HG03442 (cell line): ENCODE measurements around the gene SPARC.

Experiments
- ATAC-seq: cut with Tn5 transposase; IDR thresholded peaks from one replicate; pipeline ENCODE4 v1.9.1; 2021; ENCODE audit warnings: mild to moderate bottlenecking, moderate library complexity; ENCODE audit not compliant: unreplicated experiment

The SPARC gene

GRCh38 chr5:151661968-151662732 lies 24.6 kb downstream of the SPARC start:
- ATAC-seq, result peak; percentile 73

- ATAC-seq, result no peak
Observed at GRCh38 chr5:151660616-151661495, 25.9 kb downstream of the SPARC start.

- peak; percentile 54 for ATAC-seq
Observed at GRCh38 chr5:151659001-151659754, 27.5 kb downstream of the SPARC start.

- ATAC-seq, result no peak
Observed at GRCh38 chr5:151657114-151657513, 29.6 kb downstream of the SPARC start.

GRCh38 chr5:151656311-151656710 lies 30.4 kb downstream of the SPARC start:
- ATAC-seq, result no peak

GRCh38 chr5:151651997-151652645 lies 34.6 kb downstream of the SPARC start:
- peak; percentile 96 for ATAC-seq

GRCh38 chr5:151648988-151649387 lies 37.7 kb downstream of the SPARC start:
- ATAC-seq, result no peak

GRCh38 chr5:151648089-151648488 lies 38.6 kb downstream of the SPARC start:
- ATAC-seq, result no peak

- ATAC-seq, result no peak
Observed at GRCh38 chr5:151647320-151647861, 39.3 kb downstream of the SPARC start.

- no peak for ATAC-seq
Observed at GRCh38 chr5:151646334-151646733, 40.4 kb downstream of the SPARC start.

- ATAC-seq, result no peak
Observed at GRCh38 chr5:151643388-151643787, 43.3 kb downstream of the SPARC start.

GRCh38 chr5:151642472-151643140 lies 44.1 kb downstream of the SPARC start:
- ATAC-seq, result no peak

- no peak for ATAC-seq
Observed at GRCh38 chr5:151638619-151639018, 48.1 kb downstream of the SPARC start.

- no peak for ATAC-seq
Observed at GRCh38 chr5:151637676-151638075, 49.0 kb downstream of the SPARC start.

GRCh38 chr5:151633892-151634291 lies 52.8 kb downstream of the SPARC start:
- ATAC-seq, result no peak

- ATAC-seq, result no peak
Observed at GRCh38 chr5:151632941-151633340, 53.8 kb downstream of the SPARC start.

GRCh38 chr5:151632524-151632923 lies 54.2 kb downstream of the SPARC start:
- ATAC-seq, result no peak

- ATAC-seq, result no peak
Observed at GRCh38 chr5:151631941-151632340, 54.8 kb downstream of the SPARC start.

- ATAC-seq, result no peak
Observed at GRCh38 chr5:151630088-151630487, 56.6 kb downstream of the SPARC start.
